Prostate gland (tissue), 2 donors: ENCODE measurements around the gene KAZN.

Experiments
- CTCF ChIP-seq, 4 experiments: fragments of 200-600 bp in 2 of 4; fragments of 450-650 bp in 2 of 4; sonication (generic) in 2 of 4; IDR thresholded peaks; 1 replicate in 3 of 4; 2 replicates in 1 of 4; pipeline ENCODE4 v1.5.1; 2016 to 2019; ENCODE audit warnings: antibody characterized with exemption in 4 of 4, mild to moderate bottlenecking in 2 of 4, moderate library complexity in 2 of 4
- POLR2A ChIP-seq: fragments of 450-650 bp; IDR thresholded peaks from one replicate; pipeline ENCODE4 v1.6.1; 2016; ENCODE audit warnings: antibody characterized with exemption, mild to moderate bottlenecking
- POLR2AphosphoS5 ChIP-seq: sonication (generic); formaldehyde crosslinking; IDR thresholded peaks from one replicate; pipeline ENCODE4 v1.6.1; 2017; ENCODE audit warnings: antibody characterized with exemption

GRCh38 chr1:14705824-14706223 is 107.3 kb downstream of the KAZN start:
- TF ChIP-seq POLR2AphosphoS5 (no peak), CTCF (IDR thresholded peaks at IDR 0.05) (no peak), POLR2A (no peak)
